Bronchial epithelial cell (primary cell): Measurements from ENCODE around the gene AK5. TPM values are rescaled to one million over a fixed set of nuclear protein-coding genes. Genes with fewer than 3 reads are reported as not detected.

ENCODE experiments used
- DNase-seq: peaks from one replicate; pipeline ENCODE4 v3.0.0-alpha.2; 2010; ENCODE audit warnings: low read depth
- FAIRE-seq: peaks from 2 replicates; lab custom pipeline; 2011; peaks lifted over from hg19 to GRCh38; lab: Jason Lieb, UNC
- H3K27me3 ChIP-seq: 2 replicates; pipeline ENCODE4 v1.5.1; 2011; ENCODE audit warnings: low read length; ENCODE audit not compliant: control insufficient read depth, insufficient read depth
- H3K36me3 ChIP-seq: 2 replicates; pipeline ENCODE4 v1.5.1; 2011; ENCODE audit warnings: low read length; ENCODE audit not compliant: control insufficient read depth, insufficient read depth
- H3K4me3 ChIP-seq: 2 replicates; pipeline ENCODE4 v1.5.1; 2011; ENCODE audit warnings: mild to moderate bottlenecking, low read depth, low read length, control low read depth
- total RNA-seq: library from RNA; depleted of rRNA; stranded (reverse); fragments of >200 nt; gene quantifications from 2 replicates; pipeline ENCODE4 v1.2.1, GENCODE V29; 2014
- TF ChIP-seq, protein P1 (sequence below): IDR thresholded peaks from 2 replicates; pipeline ENCODE4 v1.5.1; 2011; ENCODE audit warnings: mild to moderate bottlenecking, moderate library complexity, low read length, control low read depth, inconsistent platforms; ENCODE audit not compliant: insufficient read depth, severe bottlenecking

AK5 gene
- total RNA-seq, 1 donor from 2014 or later: not detected

DNA sequence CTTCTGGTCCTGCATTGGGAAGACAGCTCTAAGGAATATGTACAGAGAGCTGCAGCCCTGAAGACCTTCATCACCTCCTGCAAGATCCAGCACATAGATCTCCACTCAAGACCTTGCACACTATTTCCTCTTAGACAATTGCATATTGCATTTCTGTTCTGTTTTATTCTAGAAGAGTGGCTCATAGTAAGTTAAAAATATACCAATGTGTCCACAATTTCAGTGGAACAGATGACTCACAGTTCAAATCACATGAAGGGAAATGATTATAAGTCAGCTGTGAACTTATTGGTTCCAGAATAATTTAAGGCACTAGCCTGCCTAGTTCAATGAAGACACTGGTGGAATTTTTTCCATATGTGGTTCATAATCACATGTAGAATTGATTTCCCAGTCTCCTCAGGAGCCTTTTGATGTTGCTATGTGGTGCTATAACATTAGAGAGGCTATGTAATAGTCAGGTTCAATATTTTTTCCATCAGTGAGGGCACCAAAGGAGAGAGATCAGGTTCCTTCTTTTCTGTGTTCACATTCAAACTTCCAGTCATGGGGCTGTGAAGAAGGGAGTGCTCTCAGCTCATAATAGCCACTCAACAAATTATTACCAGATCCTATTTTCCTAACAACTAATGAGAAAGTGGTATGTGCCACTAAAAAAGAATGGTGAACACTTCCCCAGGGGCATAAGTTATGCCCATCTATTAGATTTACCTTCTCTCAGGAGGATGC is 9.8 kb upstream of the AK5 start:
- no peaks in the 10 kb centered on the region for H3K36me3 ChIP-seq
- no peak overlapping the region for H3K4me3 ChIP-seq
- FAIRE-seq: no peak
- peak; percentile 33 for DNase-seq
- H3K27me3 ChIP-seq: no peaks in the 10 kb centered on the region
- TF ChIP-seq, protein P1, sequence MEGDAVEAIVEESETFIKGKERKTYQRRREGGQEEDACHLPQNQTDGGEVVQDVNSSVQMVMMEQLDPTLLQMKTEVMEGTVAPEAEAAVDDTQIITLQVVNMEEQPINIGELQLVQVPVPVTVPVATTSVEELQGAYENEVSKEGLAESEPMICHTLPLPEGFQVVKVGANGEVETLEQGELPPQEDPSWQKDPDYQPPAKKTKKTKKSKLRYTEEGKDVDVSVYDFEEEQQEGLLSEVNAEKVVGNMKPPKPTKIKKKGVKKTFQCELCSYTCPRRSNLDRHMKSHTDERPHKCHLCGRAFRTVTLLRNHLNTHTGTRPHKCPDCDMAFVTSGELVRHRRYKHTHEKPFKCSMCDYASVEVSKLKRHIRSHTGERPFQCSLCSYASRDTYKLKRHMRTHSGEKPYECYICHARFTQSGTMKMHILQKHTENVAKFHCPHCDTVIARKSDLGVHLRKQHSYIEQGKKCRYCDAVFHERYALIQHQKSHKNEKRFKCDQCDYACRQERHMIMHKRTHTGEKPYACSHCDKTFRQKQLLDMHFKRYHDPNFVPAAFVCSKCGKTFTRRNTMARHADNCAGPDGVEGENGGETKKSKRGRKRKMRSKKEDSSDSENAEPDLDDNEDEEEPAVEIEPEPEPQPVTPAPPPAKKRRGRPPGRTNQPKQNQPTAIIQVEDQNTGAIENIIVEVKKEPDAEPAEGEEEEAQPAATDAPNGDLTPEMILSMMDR: no peak

GRCh38 chr1:77273891-77274290 is 7.9 kb upstream of the AK5 start:
- H3K27me3 ChIP-seq: no peaks in the 10 kb centered on the region
- DNase-seq: no peak
- H3K36me3 ChIP-seq: no peaks in the 10 kb centered on the region
- H3K4me3 ChIP-seq: no peak overlapping the region
- no peak for FAIRE-seq
- TF ChIP-seq, protein P1: no peak

GRCh38 chr1:77275194-77275593 is 6.6 kb upstream of the AK5 start:
- DNase-seq (no peak), FAIRE-seq (no peak)
- Histone ChIP-seq H3K4me3 (no peak overlapping the region), H3K36me3 (no peaks in the 10 kb centered on the region), H3K27me3 (no peaks in the 10 kb centered on the region)
- TF ChIP-seq, protein P1: no peak

GRCh38 chr1:77276941-77277340 is 4.9 kb upstream of the AK5 start:
- TF ChIP-seq, protein P1: no peak
- Histone ChIP-seq H3K36me3 (no peaks in the 10 kb centered on the region), H3K4me3 (no peak overlapping the region), H3K27me3 (peaks cover 8% of the 10 kb centered on the region)
- no peak for FAIRE-seq
- no peak for DNase-seq

GRCh38 chr1:77279929-77280328 is 1.9 kb upstream of the AK5 start:
- TF ChIP-seq, protein P1: no peak
- Histone ChIP-seq H3K27me3 (peaks cover 21% of the 10 kb centered on the region), H3K36me3 (no peaks in the 10 kb centered on the region), H3K4me3 (no peak overlapping the region)
- DNase-seq (no peak), FAIRE-seq (no peak)

GRCh38 chr1:77280962-77281361 is 857 bp upstream of the AK5 start:
- no peak for FAIRE-seq
- TF ChIP-seq, protein P1: no peak
- no peak for DNase-seq
- H3K36me3 ChIP-seq: no peaks in the 10 kb centered on the region
- H3K27me3 ChIP-seq: peaks cover 21% of the 10 kb centered on the region
- no peak overlapping the region for H3K4me3 ChIP-seq
